Adrenal gland (tissue), 5 donors: ENCODE results near the gene MRRF.

ENCODE experiments used
- POLR2A ChIP-seq, 2 donors: fragments of 450-650 bp; IDR thresholded peaks; one replicate each; pipeline ENCODE4 v1.6.1; 2017; ENCODE audit warnings: antibody characterized with exemption in 2 of 2, mild to moderate bottlenecking in 2 of 2, moderate library complexity in 1 of 2
- TF ChIP-seq, protein P1 (sequence below), 6 experiments: fragments of 450-650 bp in 4 of 6; fragments of 200-600 bp in 2 of 6; sonication (generic) in 1 of 6; IDR thresholded peaks; 1 replicate in 5 of 6; 2 replicates in 1 of 6; pipeline versions ENCODE4 v1.5.1 to v1.8.0; 2016 to 2021; ENCODE audit warnings: antibody characterized with exemption in 6 of 6, mild to moderate bottlenecking in 2 of 6, moderate library complexity in 1 of 6
- donor health status: DM: no; HTN: no; CAD: no.

DNA sequence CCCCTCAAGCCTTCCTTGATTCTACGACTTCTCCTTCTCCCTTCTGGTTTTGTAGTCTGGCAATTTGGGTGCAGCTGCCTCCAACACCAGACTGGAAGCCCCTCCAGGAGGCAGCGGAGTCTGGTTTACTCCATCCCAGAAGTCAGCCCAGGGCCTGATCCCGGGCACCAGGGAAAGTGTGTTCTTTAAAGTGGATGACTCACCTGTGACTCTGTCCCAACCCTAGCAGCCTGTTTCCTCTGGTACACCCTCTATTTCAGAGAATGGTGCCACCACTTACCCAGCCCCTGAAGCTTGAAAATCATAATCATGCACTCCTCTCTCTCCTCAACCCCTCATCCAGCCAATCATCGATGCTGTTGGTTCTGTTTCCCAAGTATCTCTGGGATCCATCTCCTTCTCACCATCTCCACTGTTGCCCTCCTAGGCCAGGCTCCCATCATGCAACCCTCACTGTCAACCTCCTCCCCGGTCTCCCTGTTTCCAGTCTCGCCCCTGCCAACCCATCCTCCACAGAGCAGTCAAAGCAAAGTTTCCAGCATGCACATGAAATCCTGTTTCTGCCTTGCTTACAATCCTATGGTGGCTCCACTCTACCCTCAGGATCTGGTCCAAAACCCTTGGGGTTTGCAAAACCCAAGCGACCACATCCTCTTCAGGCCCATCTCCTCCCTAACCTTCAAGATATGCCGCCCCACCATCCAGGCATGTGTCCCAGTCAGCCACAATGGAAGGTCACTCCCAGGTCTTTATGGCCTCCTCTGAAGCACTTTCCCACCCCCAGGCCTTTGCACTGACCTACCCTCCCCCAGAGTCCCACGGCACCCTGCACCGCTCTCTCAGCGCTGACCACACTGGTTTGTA, 46.4 kb upstream of the MRRF start:
- TF ChIP-seq, protein P1, sequence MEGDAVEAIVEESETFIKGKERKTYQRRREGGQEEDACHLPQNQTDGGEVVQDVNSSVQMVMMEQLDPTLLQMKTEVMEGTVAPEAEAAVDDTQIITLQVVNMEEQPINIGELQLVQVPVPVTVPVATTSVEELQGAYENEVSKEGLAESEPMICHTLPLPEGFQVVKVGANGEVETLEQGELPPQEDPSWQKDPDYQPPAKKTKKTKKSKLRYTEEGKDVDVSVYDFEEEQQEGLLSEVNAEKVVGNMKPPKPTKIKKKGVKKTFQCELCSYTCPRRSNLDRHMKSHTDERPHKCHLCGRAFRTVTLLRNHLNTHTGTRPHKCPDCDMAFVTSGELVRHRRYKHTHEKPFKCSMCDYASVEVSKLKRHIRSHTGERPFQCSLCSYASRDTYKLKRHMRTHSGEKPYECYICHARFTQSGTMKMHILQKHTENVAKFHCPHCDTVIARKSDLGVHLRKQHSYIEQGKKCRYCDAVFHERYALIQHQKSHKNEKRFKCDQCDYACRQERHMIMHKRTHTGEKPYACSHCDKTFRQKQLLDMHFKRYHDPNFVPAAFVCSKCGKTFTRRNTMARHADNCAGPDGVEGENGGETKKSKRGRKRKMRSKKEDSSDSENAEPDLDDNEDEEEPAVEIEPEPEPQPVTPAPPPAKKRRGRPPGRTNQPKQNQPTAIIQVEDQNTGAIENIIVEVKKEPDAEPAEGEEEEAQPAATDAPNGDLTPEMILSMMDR (IDR thresholded peaks at IDR 0.05), result no peak
- no peak for TF ChIP-seq POLR2A (IDR thresholded peaks at IDR 0.05)
